ENCODE results near the gene FOXP1. TPM values are rescaled to one million over a fixed set of nuclear protein-coding genes. Genes with fewer than 3 reads are reported as not detected.

The FOXP1 gene
- total RNA-seq, 2 donors from 2014 or later, result 377 to 395 TPM

DNA sequence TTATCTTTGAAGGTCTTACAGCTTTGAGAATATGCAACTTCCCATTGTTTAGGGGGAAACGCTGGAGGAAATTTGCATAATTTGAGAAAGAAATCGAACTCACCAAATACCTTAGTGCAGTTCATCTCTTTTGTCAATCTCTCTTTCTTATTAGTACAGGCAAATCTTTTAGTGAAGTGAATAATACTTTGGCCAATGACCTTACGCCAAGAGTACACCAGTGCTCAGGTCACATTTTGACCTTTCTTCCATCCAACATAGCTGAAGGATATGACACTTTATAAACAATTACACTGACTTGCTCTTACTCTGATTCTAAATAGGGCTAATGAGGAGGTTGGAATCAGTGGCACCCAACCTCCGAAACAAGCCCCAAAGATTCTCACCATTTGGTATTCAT is 494.8 kb downstream of the FOXP1 start:
- Mint-ChIP-seq H3K4me1 (peaks cover 46% of the 10 kb centered on the region), H3K36me3 (ENCODE audit: low read depth) (no peaks in the 10 kb centered on the region), H3K27me3 (no peaks in the 10 kb centered on the region), H3K27ac (peak overlapping the region; percentile 86), H3K4me3 (no peak overlapping the region)
- H3K9me3 ChIP-seq (ENCODE audit: control insufficient read depth, low read length, poor library complexity, severe bottlenecking), result no peaks in the 10 kb centered on the region
- DNase-seq (no peak), ATAC-seq (no peak)

- no peaks in the 10 kb centered on the region for H3K36me3 Mint-ChIP-seq (ENCODE audit: low read depth)
- peak overlapping the region; percentile 42 for H3K4me3 Mint-ChIP-seq
- DNase-seq, result no peak
- H3K4me1 Mint-ChIP-seq, result peaks cover 52% of the 10 kb centered on the region
- no peaks in the 10 kb centered on the region for H3K27me3 Mint-ChIP-seq
- H3K27ac Mint-ChIP-seq, result peak overlapping the region; percentile 86
- ATAC-seq, result no peak
- H3K9me3 ChIP-seq (ENCODE audit: control insufficient read depth, low read length, poor library complexity, severe bottlenecking), result no peaks in the 10 kb centered on the region
Observed at GRCh38 chr3:71088019-71088708, 495.4 kb downstream of the FOXP1 start.

- H3K4me1 Mint-ChIP-seq, result peaks cover 53% of the 10 kb centered on the region
- peak; percentile 80 for ATAC-seq
- peak overlapping the region; percentile 49 for H3K4me3 Mint-ChIP-seq
- peak in 2 of 3 donors; percentile 33 to 39 for DNase-seq
- H3K27me3 Mint-ChIP-seq, result no peaks in the 10 kb centered on the region
- no peaks in the 10 kb centered on the region for H3K9me3 ChIP-seq (ENCODE audit: control insufficient read depth, low read length, poor library complexity, severe bottlenecking)
- peak overlapping the region; percentile 86 for H3K27ac Mint-ChIP-seq
- H3K36me3 Mint-ChIP-seq (ENCODE audit: low read depth), result no peaks in the 10 kb centered on the region
Observed at GRCh38 chr3:71087143-71088018, 496.1 kb downstream of the FOXP1 start.

GRCh38 chr3:71086777-71087142 is 496.8 kb downstream of the FOXP1 start:
- H3K4me3 Mint-ChIP-seq, result peak overlapping the region; percentile 49
- DNase-seq, result no peak
- ATAC-seq, result no peak
- peaks cover 46% of the 10 kb centered on the region for H3K4me1 Mint-ChIP-seq
- no peaks in the 10 kb centered on the region for H3K9me3 ChIP-seq (ENCODE audit: control insufficient read depth, low read length, poor library complexity, severe bottlenecking)
- H3K36me3 Mint-ChIP-seq (ENCODE audit: low read depth), result no peaks in the 10 kb centered on the region
- H3K27me3 Mint-ChIP-seq, result no peaks in the 10 kb centered on the region
- peak overlapping the region; percentile 86 for H3K27ac Mint-ChIP-seq

- Mint-ChIP-seq H3K27ac (peak overlapping the region; percentile 87), H3K36me3 (ENCODE audit: low read depth) (no peaks in the 10 kb centered on the region), H3K4me3 (no peak overlapping the region), H3K4me1 (peaks cover 56% of the 10 kb centered on the region), H3K27me3 (no peaks in the 10 kb centered on the region)
- ATAC-seq (peak; percentile 32), DNase-seq (no peak)
- no peaks in the 10 kb centered on the region for H3K9me3 ChIP-seq (ENCODE audit: control insufficient read depth, low read length, poor library complexity, severe bottlenecking)
Observed at GRCh38 chr3:71083726-71084131, 499.8 kb downstream of the FOXP1 start.

DNA sequence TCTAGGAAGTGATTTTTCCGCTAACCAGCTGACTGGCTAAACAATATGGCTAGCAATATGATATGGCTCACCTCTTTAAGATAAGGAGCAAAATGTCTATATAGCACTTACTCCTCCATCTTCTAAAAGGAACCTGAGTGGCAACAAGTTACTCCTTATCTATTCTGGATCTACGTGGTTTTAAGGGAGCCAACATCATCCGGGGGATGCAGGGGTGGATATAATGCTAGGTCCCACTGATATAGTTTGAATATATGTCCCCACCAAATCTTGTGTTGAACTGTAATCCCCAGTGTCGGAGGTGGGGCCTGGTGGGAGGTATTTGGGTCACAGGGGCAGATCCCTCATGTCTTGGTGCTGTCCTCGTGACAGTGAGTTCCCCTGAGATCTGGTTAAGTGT is 500.7 kb downstream of the FOXP1 start:
- H3K9me3 ChIP-seq (ENCODE audit: control insufficient read depth, low read length, poor library complexity, severe bottlenecking), result no peaks in the 10 kb centered on the region
- H3K27ac Mint-ChIP-seq, result peak overlapping the region; percentile 87
- H3K4me1 Mint-ChIP-seq, result peaks cover 61% of the 10 kb centered on the region
- DNase-seq (no peak), ATAC-seq (no peak)
- H3K4me3 Mint-ChIP-seq, result no peak overlapping the region
- no peaks in the 10 kb centered on the region for H3K27me3 Mint-ChIP-seq
- H3K36me3 Mint-ChIP-seq (ENCODE audit: low read depth), result no peaks in the 10 kb centered on the region

- H3K27ac Mint-ChIP-seq, result no peak overlapping the region
- no peaks in the 10 kb centered on the region for H3K9me3 ChIP-seq (ENCODE audit: control insufficient read depth, low read length, poor library complexity, severe bottlenecking)
- DNase-seq (no peak), ATAC-seq (no peak)
- peaks cover 71% of the 10 kb centered on the region for H3K4me1 Mint-ChIP-seq
- H3K27me3 Mint-ChIP-seq, result no peaks in the 10 kb centered on the region
- peaks cover 3% of the 10 kb centered on the region for H3K36me3 Mint-ChIP-seq (ENCODE audit: low read depth)
- peak overlapping the region; percentile 31 for H3K4me3 Mint-ChIP-seq
Observed at GRCh38 chr3:71080517-71081083, 502.9 kb downstream of the FOXP1 start.

DNA sequence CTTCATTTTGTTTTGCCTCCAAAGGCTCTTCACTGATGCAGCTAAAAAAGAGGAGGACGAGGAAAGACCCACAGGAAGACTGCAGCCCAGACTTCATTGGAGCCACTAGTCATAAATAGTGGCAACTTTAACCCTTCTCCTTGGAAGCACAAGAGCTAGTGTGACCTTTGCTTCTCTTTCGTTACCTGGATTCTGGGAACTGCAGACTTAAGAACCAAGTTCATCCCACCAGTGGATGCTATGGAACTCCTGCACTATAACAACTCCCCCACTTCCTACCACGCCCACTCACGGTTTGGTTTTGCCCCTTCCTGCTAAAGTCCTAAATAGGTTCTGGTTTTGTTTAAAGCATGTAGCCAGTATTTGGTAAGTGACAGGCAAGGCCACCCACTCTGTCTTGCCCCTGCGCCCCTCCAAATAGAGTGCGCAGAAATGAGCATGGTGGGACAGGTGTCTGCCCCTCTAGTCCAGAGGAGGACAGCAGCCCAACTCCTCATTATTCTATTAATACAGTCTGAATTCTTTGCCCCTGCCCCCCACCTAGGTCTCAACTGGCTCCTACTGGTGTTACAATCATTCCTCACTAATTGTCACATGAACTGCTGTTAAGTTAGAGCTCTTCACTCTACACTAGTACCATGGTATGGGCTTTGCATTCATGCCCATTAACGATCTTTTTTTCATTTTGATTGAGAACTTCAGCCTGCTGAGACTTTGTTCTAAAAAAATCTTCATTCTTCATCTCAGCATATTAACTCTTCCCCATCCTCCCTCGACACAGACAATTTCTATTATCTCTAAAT is 504.6 kb downstream of the FOXP1 start:
- H3K36me3 Mint-ChIP-seq (ENCODE audit: low read depth), result peaks cover 3% of the 10 kb centered on the region
- DNase-seq, result no peak
- H3K27ac Mint-ChIP-seq, result no peak overlapping the region
- H3K4me3 Mint-ChIP-seq, result peak overlapping the region; percentile 75
- ATAC-seq, result no peak
- H3K27me3 Mint-ChIP-seq, result no peaks in the 10 kb centered on the region
- H3K9me3 ChIP-seq (ENCODE audit: control insufficient read depth, low read length, poor library complexity, severe bottlenecking), result no peaks in the 10 kb centered on the region
- H3K4me1 Mint-ChIP-seq, result peaks cover 69% of the 10 kb centered on the region

GRCh38 chr3:71078199-71078598 is 505.3 kb downstream of the FOXP1 start:
- DNase-seq (no peak), ATAC-seq (no peak)
- H3K9me3 ChIP-seq (ENCODE audit: control insufficient read depth, low read length, poor library complexity, severe bottlenecking), result no peaks in the 10 kb centered on the region
- Mint-ChIP-seq H3K27me3 (no peaks in the 10 kb centered on the region), H3K4me1 (peaks cover 69% of the 10 kb centered on the region), H3K4me3 (no peak overlapping the region), H3K27ac (no peak overlapping the region), H3K36me3 (ENCODE audit: low read depth) (peaks cover 3% of the 10 kb centered on the region)

GRCh38 chr3:71077070-71077469 is 506.5 kb downstream of the FOXP1 start:
- Mint-ChIP-seq H3K4me1 (peaks cover 67% of the 10 kb centered on the region), H3K27ac (no peak overlapping the region), H3K4me3 (no peak overlapping the region), H3K36me3 (ENCODE audit: low read depth) (peaks cover 3% of the 10 kb centered on the region), H3K27me3 (no peaks in the 10 kb centered on the region)
- DNase-seq (no peak), ATAC-seq (no peak)
- no peaks in the 10 kb centered on the region for H3K9me3 ChIP-seq (ENCODE audit: control insufficient read depth, low read length, poor library complexity, severe bottlenecking)

DNA sequence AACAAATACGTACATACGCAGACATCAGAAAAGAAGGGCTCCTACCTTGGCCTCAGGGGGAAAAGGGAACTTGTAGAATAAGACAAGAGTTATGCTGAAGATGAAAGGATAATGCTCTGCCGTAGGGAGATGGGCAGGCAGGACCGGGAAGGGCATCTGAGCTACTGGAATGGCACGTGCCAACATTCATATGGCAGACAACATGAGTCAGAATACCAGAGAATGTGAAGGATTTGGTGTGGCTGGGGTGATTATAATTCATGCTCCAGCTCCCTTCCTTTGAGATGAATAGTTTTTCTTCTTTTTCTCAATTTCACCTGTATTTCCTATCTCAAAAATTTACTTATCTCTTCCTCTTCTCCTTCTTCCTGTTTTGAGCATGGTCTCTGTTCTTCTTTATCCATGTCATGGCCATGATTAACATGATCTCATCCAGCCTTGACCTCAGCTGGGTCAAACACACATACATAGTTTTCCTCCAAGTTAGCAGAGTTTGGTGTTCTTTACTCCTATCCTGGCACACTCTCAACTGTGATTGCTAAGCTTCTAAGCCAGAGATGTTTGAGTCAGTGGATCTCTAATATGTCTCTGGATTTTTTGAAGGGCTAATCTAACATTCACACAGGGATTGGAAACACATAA is 507.0 kb downstream of the FOXP1 start:
- Mint-ChIP-seq H3K27ac (no peak overlapping the region), H3K4me3 (peak overlapping the region; percentile 47), H3K36me3 (ENCODE audit: low read depth) (peaks cover 3% of the 10 kb centered on the region), H3K27me3 (no peaks in the 10 kb centered on the region), H3K4me1 (peaks cover 66% of the 10 kb centered on the region)
- ATAC-seq (no peak), DNase-seq (no peak)
- no peaks in the 10 kb centered on the region for H3K9me3 ChIP-seq (ENCODE audit: control insufficient read depth, low read length, poor library complexity, severe bottlenecking)

DNA sequence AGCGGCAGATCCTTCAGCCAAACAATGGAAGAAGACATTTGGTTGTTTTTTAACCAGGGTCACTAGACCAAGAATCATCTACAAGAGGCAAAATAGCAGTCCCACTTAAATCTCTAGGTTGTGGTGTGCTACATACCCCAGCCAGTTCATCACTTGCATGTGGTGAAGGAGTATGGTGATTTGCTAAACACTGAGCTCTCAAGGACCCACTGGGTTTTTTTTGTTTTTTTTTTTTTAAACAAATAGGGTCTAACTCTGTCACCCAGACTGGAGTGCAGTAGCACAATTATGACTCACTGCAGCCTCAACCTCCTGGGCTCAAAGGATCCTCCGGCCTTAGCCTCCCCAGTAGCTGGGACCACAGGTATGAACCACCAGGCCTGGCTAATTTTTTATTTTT is 508.0 kb downstream of the FOXP1 start:
- Mint-ChIP-seq H3K4me1 (peaks cover 57% of the 10 kb centered on the region), H3K4me3 (no peak overlapping the region), H3K27ac (no peak overlapping the region), H3K27me3 (no peaks in the 10 kb centered on the region), H3K36me3 (ENCODE audit: low read depth) (peaks cover 3% of the 10 kb centered on the region)
- no peaks in the 10 kb centered on the region for H3K9me3 ChIP-seq (ENCODE audit: control insufficient read depth, low read length, poor library complexity, severe bottlenecking)
- DNase-seq (no peak), ATAC-seq (peak; percentile 40)
